Kidney (tissue), 14 donors: ENCODE data around the gene PPP1R16B. TPM values are rescaled to one million over a fixed set of nuclear protein-coding genes. Genes with fewer than 3 reads are reported as not detected.

ENCODE experiments used
- DNase-seq, 5 donors: peaks; one replicate each; pipeline ENCODE4 v3.0.0-alpha.2; 2013 to 2020
- FAIRE-seq: peaks from 2 replicates; lab custom pipeline; 2012; peaks lifted over from hg19 to GRCh38; lab: Jason Lieb, UNC
- H3K27ac ChIP-seq, 2 donors: one replicate each; pipeline ENCODE4 v1.7.0; 2013; ENCODE audit warnings: low read depth in 2 of 2, low read length in 2 of 2, inconsistent platforms in 1 of 2
- H3K27me3 ChIP-seq: one replicate; pipeline ENCODE4 v1.7.1; 2013; ENCODE audit warnings: low read length, inconsistent platforms; ENCODE audit not compliant: control insufficient read depth, insufficient read depth
- H3K36me3 ChIP-seq, 3 donors: one replicate each; pipeline versions ENCODE4 v1.7.0 to v1.7.1; 2013; ENCODE audit warnings: low read length in 3 of 3, control low read depth in 1 of 3, inconsistent platforms in 1 of 3; ENCODE audit not compliant: insufficient read depth in 3 of 3, control insufficient read depth in 2 of 3
- H3K4me1 ChIP-seq, 3 donors: one replicate each; pipeline versions ENCODE4 v1.7.0 to v1.7.1; 2013; ENCODE audit warnings: low read length in 3 of 3, inconsistent platforms in 1 of 3, low read depth in 1 of 3; ENCODE audit not compliant: control insufficient read depth in 2 of 3, insufficient read depth in 2 of 3
- H3K4me3 ChIP-seq, 3 donors: one replicate each; pipeline versions ENCODE4 v1.7.0 to v1.8.1; 2013; ENCODE audit warnings: low read length in 3 of 3, control low read depth in 1 of 3, inconsistent platforms in 1 of 3
- H3K9ac ChIP-seq, 3 donors: one replicate each; pipeline versions ENCODE4 v1.7.0 to v1.7.1; 2013; ENCODE audit warnings: low read length in 3 of 3, control low read depth in 1 of 3, inconsistent platforms in 1 of 3
- H3K9me3 ChIP-seq, 3 donors: one replicate each; pipeline versions ENCODE4 v1.7.0 to v1.7.1; 2013; ENCODE audit warnings: low read length in 3 of 3, control low read depth in 1 of 3, inconsistent platforms in 1 of 3; ENCODE audit not compliant: control insufficient read depth in 2 of 3, insufficient read depth in 1 of 3
- CTCF ChIP-seq: IDR thresholded peaks from 3 replicates; pipeline ENCODE4 v1.5.1; 2012; ENCODE audit warnings: mild to moderate bottlenecking, moderate library complexity, borderline replicate concordance; ENCODE audit not compliant: insufficient read depth; ENCODE audit errors: extremely low read depth
- intact Hi-C: fragments of 100-400 bp; cut with DNase I; formaldehyde crosslinking; loops from one replicate; pipeline ENCODE4 v1.11.1; 2022
- polyA plus RNA-seq: library from polyadenylated mRNA; stranded (reverse); fragments of 350-450 nt; fragmentation: Illumina TruSeq; extraction: RNeasy Lipid Tissue Mini Kit (QIAGEN cat#74804); gene quantifications from one replicate; pipeline ENCODE4 v1.2.3, GENCODE V29; 2014; ENCODE audit warnings: low read depth, low replicate concordance; ENCODE audit not compliant: insufficient read depth
- total RNA-seq: library from RNA; stranded (reverse); fragmentation: NEBNext Ultra II Directional; extraction: Animal tissue kit (Norgen Biotek cat#: 25700); gene quantifications from one replicate; pipeline ENCODE4 v1.2.1, GENCODE V29; 2021
- donor health status: control.
- donor health status: control.
- donor health status: control.
- donor health status: control.
- donor health status: control.
- donor health status: DM: yes; HTN: yes; CAD: no.
- donor health status: Normal renal cell carcinoma (clear cell type).

The PPP1R16B gene
- total and polyA plus RNA-seq, 2 donors from 2014 or later, result 11.5 to 29.4 TPM

GRCh38 chr20:38930242-38930569 lies 124.7 kb downstream of the PPP1R16B start:
- H3K9ac ChIP-seq, result no peak overlapping the region
- H3K36me3 ChIP-seq, result no peaks in the 10 kb centered on the region
- no peaks in the 10 kb centered on the region for H3K9me3 ChIP-seq
- DNase-seq (no peak), FAIRE-seq (no peak)
- H3K27ac ChIP-seq, result no peak overlapping the region
- H3K27me3 ChIP-seq, result no peaks in the 10 kb centered on the region
- intact Hi-C loops, result no loop called here
- TF ChIP-seq CTCF, result no peak
- no peak overlapping the region for H3K4me3 ChIP-seq
- peaks cover 0 to 11% (median 0%) of the 10 kb centered on the region in 3 donors for H3K4me1 ChIP-seq

DNA sequence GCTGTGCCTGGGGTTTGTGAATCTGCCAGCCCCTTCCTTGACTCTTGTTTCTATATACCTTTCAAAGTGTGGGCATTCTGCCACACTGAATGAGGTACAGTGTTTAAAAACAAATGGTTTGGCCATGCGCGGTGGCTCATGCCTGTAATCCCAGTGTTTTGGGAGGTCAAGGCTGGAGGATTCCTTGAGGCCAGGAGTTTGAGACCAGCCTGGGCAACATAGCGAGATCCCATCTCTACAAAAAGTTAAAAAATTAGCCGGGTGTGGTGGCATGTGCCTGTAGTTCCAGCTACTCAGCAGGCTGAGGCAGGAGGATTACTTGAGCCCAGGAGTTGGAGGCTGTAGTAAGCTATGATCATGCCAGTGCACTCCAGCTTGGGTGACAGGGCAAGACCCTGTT lies 126.5 kb downstream of the PPP1R16B start:
- DNase-seq (no peak), FAIRE-seq (no peak)
- H3K4me1 ChIP-seq, result peaks cover 0 to 6% (median 0%) of the 10 kb centered on the region in 3 donors
- H3K9me3 ChIP-seq, result no peaks in the 10 kb centered on the region
- no peak overlapping the region for H3K4me3 ChIP-seq
- no peaks in the 10 kb centered on the region for H3K27me3 ChIP-seq
- H3K9ac ChIP-seq, result no peak overlapping the region
- no peak overlapping the region for H3K27ac ChIP-seq
- intact Hi-C loops, result no loop called here
- no peak for TF ChIP-seq CTCF
- H3K36me3 ChIP-seq, result no peaks in the 10 kb centered on the region

DNA sequence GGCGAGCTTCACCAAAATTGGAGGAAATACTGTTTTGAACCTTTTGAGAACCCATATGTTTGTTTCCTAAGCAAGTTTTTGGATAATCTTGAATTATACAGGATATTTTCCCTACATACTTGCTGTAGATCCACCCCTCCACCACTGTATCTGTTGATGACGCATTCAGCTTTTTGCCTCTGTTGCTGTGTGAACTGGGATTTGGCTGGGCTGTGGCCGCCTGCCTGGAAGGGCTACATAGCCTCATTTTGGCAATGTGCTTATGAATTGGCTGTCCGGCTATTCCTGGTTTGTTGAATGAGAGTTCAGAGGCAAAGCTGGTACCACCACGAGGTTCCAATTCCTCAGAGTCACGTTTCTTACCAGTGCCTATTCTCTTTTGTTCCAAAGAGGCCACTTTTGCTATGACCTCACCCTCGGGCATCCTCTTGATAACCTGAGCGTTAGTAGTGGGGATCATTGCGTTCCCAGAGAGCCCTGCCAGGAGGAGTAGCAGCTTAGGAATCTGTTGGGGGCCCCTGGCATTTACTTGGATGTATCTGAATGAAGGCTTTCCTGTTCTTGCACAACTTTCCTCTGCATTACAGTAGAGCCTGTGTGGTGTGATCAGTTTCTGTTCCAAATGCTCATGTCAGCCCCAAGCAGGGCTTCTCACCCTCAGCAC lies 127.1 kb downstream of the PPP1R16B start:
- intact Hi-C loops, result no loop called here
- TF ChIP-seq CTCF, result no peak
- Histone ChIP-seq H3K9me3 (no peaks in the 10 kb centered on the region), H3K36me3 (no peaks in the 10 kb centered on the region), H3K4me1 (peaks cover 0 to 4% (median 0%) of the 10 kb centered on the region in 3 donors), H3K27ac (no peak overlapping the region), H3K4me3 (no peak overlapping the region), H3K27me3 (no peaks in the 10 kb centered on the region), H3K9ac (no peak overlapping the region)
- FAIRE-seq, result no peak
- no peak for DNase-seq

GRCh38 chr20:38934530-38934929 lies 129.0 kb downstream of the PPP1R16B start:
- no peak for FAIRE-seq
- no peaks in the 10 kb centered on the region for H3K27me3 ChIP-seq
- no peak overlapping the region for H3K9ac ChIP-seq
- no peaks in the 10 kb centered on the region for H3K36me3 ChIP-seq
- peaks cover 0 to 2% (median 0%) of the 10 kb centered on the region in 3 donors for H3K4me1 ChIP-seq
- intact Hi-C loops, result no loop called here
- no peak overlapping the region for H3K27ac ChIP-seq
- TF ChIP-seq CTCF, result no peak
- H3K4me3 ChIP-seq, result no peak overlapping the region
- no peaks in the 10 kb centered on the region for H3K9me3 ChIP-seq
- DNase-seq, result no peak
